ENCODE results near the gene PKHD1.

GRCh38 chr6:51684038-51684437, 403.4 kb downstream of the PKHD1 start:
- TF ChIP-seq POLR2AphosphoS5 (IDR thresholded peaks at IDR 0.05; ENCODE audit: low read depth, low read length) = no peak
- TF ChIP-seq TAF1 (IDR thresholded peaks at IDR 0.05; ENCODE audit: borderline replicate concordance, insufficient read depth, low read length) = no peak
- TF ChIP-seq REST (IDR thresholded peaks at IDR 0.05; ENCODE audit: insufficient read depth in 1 of 2, low read depth in 2 of 2, low read length in 2 of 2) = no peak
- TF ChIP-seq FOXP2 (optimal IDR thresholded peaks at IDR 0.05; ENCODE audit: borderline replicate concordance, extremely low read depth, extremely low read length, insufficient read depth) = no peak
